GM21515 (cell line): ENCODE data around the gene OST4.
A peak's percentile ranks its signal among the peaks of the same experiment; 100 is the strongest.

Experiments
- ATAC-seq: cut with Tn5 transposase; IDR thresholded peaks from one replicate; pipeline ENCODE4 v1.9.1; 2021; ENCODE audit not compliant: unreplicated experiment

Gene OST4

DNA sequence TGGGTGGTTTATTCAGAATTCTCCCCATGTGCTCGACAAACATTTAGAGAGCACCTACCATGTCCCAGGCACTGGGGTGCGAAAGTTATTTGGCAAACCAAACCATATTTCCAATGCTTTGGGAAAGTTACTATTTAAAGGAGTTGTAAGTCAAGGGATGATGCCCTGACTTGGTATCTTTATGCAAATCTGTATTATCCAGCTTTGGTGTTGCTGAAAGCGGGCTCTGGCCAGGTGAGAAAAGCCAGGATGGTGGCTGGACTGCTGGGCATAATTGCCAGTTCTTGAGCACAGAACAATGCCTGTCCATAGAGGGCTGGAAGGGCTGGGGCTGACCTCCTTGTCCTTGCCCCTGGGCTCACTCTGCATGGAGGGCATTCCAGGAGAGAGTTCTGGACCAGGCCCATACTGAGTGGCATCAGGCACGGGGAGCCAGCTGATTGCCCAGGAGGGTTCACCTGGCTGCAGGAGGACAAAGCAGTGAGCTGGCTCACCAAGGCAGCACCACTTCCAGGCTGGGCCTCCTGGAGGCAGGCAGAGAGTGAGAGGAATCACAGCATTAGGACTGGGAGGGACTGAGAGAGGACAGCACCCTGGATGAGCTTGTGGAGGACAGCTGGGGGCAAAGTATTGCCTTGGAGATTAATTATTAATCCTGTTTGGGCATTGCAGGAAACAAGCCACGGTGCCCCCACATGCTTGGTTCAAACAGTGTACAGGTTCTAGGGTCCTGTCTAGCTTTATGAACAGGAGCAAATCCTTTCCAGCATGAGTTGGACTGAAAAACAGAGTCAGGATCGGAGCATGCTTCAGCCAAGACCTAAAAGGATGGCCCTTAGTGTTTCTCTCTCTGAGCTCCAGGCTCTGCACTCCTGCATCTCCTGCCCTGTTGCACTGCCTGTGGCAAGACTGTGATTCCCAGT lies 22.2 kb upstream of the OST4 start:
- ATAC-seq = no peak

DNA sequence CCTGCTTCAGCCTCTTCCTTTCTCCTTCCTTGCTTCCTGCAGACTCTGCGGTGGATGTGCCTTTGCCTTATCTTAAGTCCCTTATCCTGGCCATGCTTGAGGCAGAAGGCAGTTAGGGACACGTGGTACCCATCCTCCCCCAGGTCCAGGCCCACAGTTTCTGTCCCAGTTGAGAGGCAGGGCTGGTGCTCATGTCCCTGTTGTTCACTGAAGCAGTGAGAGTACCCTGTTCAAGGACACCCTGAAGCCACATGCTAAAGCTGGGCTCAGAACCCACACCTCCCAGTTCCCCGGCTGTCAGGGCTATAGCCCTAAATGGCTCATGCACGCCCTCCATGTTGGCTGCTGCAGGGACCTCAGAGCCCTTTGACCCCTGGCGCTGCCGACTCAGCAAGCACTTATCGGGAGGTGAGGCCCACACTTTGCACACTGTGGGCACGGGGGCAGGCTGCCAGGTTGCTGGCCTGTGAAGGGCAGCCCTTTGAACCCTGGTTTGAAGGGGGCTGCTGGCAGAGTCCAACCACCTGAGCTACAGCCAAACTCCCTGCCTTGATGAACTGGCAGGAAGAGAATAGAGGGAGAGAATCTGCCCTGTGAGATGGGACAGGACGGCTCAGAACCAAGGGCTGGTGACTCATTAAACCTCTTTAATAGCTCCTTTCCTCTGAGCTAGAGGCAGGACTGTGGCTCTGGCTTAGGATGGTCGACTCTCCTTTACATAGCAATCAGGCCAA lies 21.4 kb upstream of the OST4 start:
- ATAC-seq = no peak

- no peak for ATAC-seq
These were observed 20.6 kb upstream of the OST4 start for GRCh38 chr2:27091746-27092695.

GRCh38 chr2:27089111-27089954 lies 17.9 kb upstream of the OST4 start:
- no peak for ATAC-seq

- ATAC-seq = no peak
These were observed 17.2 kb upstream of the OST4 start for GRCh38 chr2:27088634-27089033.

GRCh38 chr2:27087823-27088410 lies 16.5 kb upstream of the OST4 start:
- no peak for ATAC-seq

DNA sequence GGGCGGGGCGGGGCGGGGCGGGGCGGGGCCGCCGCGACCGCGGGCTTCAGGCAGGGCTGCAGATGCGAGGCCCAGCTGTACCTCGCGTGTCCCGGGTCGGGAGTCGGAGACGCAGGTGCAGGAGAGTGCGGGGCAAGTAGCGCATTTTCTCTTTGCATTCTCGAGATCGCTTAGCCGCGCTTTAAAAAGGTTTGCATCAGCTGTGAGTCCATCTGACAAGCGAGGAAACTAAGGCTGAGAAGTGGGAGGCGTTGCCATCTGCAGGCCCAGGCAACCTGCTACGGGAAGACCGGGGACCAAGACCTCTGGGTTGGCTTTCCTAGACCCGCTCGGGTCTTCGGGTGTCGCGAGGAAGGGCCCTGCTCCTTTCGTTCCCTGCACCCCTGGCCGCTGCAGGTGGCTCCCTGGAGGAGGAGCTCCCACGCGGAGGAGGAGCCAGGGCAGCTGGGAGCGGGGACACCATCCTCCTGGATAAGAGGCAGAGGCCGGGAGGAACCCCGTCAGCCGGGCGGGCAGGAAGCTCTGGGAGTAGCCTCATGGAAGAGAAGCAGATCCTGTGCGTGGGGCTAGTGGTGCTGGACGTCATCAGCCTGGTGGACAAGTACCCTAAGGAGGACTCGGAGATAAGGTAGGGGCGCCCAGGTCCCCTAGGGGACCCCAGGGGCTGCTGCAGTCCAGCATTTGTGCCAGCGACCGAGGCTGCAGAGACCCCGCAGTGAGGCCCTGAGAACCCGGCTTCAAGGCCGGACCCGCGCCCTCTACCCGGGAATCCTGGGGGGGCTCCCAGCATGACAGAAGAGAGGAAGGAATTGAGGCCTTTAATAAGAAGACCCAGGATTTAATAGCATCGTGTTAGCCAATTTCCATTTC lies 15.5 kb upstream of the OST4 start, which contains the start of gene KHK:
KHK (plus strand) TSS at position 49 of the 870 bp plus-strand sequence; CDS start at position 537, 488 bp downstream.
- ATAC-seq = no peak

DNA sequence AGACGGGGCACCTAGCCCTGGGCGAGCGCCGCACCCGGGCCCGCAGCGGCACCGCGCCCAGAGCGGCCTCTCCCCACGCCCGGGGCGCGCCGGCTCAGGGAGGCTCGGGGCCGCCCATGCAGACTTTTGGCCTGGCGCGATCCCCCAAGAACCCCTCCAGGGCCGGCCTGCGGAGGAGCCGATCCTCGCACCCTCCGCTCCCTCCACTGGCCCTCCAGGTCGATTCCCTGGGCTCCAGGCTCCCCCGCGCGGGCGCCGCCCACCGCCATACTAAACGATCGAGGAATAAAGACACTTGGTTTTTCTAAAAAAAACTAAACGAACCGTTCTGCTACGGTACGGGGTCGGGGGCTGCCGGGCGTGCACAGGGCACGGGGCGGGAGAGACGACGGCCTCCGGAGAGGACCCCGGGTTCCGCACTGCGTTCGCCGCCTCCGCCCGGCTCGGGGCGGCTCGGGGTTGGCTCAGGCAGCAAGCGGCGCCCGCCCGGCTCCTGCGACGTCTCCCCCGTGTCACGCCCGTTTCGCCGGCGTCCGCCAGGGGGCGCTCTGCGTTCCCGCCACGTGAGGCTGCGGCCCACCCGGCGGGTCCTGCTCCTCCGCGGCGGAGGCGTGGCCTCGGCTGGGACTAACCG lies 14.8 kb upstream of the OST4 start:
- ATAC-seq = peak; percentile 77

DNA sequence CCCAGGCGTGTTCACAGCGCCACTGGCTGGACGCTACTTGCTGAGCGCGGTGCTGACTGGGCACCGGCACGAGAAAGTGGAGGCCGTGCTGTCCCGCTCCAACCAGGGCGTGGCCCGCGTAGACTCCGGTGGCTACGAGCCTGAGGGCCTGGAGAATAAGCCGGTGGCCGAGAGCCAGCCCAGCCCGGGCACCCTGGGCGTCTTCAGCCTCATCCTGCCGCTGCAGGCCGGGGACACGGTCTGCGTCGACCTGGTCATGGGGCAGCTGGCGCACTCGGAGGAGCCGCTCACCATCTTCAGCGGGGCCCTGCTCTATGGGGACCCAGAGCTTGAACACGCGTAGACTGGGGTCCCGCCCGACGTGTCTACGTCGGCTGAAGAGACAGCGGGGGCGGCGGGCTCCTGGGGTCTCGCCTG lies 14.2 kb upstream of the OST4 start:
- ATAC-seq = peak; percentile 1

- ATAC-seq = no peak
These were observed 13.7 kb upstream of the OST4 start for GRCh38 chr2:27085062-27085672.

DNA sequence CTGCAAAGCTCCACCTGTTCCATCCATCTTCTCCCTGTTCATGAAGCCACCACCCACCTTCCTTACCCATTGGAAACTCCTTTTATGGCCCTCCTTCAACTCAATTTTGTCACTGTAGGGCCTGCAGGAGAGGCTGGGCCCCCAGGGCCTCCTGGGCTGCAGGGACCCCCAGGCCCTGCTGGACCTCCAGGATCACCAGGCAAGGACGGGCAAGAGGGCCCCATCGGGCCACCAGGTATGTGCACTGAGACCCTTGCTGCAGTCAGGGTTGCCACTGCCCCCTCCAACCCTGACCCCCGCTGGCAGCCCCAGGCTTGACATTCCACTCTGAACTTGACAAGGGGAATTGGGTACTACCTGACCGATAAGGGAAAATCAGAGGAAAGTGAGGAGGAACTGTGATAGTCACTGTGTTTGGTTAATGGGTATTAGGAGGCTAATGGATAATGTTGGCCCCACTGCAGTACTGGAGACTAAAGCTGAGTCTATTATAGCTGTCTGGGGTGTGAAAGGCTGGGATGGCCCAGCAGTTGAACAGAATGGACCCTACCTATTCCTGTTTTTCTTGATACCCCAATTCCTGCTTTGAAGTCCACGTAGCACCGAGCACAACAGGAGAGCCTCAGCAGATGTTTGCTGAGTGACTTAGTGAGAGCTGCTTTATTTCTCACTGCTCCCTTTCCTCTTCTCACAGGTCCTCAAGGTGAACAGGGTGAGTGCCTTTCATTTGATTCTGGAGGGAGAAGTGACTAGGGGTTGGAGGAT lies 13.0 kb upstream of the OST4 start:
- ATAC-seq = no peak

- ATAC-seq = no peak
These were observed 12.2 kb upstream of the OST4 start for GRCh38 chr2:27083410-27084296.

DNA sequence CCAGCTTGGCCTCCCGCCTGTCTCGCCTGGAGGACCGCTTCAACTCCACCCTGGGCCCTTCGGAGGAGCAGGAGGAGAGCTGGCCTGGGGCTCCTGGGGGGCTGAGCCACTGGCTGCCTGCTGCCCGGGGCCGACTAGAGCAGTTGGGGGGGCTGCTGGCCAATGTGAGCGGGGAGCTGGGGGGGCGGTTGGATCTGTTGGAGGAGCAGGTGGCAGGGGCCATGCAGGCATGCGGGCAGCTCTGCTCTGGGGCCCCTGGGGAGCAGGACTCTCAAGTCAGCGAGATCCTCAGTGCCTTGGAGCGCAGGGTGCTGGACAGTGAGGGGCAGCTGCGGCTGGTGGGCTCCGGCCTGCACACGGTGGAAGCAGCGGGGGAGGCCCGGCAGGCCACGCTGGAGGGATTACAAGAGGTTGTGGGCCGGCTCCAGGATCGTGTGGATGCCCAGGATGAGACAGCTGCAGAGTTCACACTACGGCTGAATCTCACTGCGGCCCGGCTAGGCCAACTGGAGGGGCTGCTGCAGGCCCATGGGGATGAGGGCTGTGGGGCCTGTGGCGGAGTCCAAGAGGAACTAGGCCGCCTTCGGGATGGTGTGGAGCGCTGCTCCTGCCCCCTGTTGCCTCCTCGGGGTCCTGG lies 11.4 kb upstream of the OST4 start:
- ATAC-seq = no peak

DNA sequence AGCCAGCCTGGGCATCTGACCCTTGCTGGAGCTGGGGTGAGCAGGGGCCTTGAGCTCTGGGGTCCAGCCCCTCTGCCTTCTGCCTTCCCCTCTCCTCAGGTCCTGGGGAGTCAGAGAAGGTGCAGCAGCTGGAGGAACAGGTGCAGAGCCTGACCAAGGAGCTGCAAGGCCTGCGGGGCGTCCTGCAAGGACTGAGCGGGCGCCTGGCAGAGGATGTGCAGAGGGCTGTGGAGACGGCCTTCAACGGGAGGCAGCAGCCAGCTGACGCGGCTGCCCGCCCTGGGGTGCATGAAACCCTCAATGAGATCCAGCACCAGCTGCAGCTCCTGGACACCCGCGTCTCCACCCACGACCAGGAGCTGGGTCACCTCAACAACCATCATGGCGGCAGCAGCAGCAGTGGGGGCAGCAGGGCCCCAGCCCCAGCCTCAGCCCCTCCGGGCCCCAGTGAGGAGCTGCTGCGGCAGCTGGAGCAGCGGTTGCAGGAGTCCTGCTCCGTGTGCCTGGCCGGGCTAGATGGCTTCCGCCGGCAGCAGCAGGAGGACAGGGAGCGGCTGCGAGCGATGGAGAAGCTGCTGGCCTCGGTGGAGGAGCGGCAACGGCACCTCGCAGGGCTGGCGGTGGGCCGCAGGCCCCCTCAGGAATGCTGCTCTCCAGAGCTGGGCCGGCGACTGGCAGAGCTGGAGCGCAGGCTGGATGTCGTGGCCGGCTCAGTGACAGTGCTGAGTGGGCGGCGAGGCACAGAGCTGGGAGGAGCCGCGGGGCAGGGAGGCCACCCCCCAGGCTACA lies 10.7 kb upstream of the OST4 start:
- no peak for ATAC-seq

DNA sequence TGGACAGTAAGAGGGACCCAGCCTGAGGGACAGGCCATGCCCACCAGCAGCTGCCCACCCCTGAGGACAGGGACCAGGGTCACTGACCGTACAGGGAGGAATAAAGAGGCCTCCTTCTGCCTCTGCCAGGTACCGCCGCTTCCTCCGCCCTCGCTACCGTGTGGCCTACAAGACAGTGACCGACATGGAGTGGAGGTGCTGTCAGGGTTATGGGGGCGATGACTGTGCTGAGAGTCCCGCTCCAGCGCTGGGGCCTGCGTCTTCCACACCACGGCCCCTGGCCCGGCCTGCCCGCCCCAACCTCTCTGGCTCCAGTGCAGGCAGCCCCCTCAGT lies 9.1 kb upstream of the OST4 start:
- no peak for ATAC-seq
